H1 (cell line): ENCODE measurements around the gene PROM2. TPM values are rescaled to one million over a fixed set of nuclear protein-coding genes. Genes with fewer than 3 reads are reported as not detected.

ENCODE experiments used
- ASH2L ChIP-seq: fragments of 200-600, 300-600 bp; sonication (generic); IDR thresholded peaks from one replicate; pipeline ENCODE4 v1.7.1; 2017; ENCODE audit warnings: low read length
- ATF2 ChIP-seq: IDR thresholded peaks from 2 replicates; pipeline ENCODE4 v1.6.1; 2012; ENCODE audit warnings: low read length, inconsistent platforms
- CHD7 ChIP-seq: fragments of 300-600 bp; sonication (generic); IDR thresholded peaks from 2 replicates; pipeline ENCODE4 v1.7.1; 2012; ENCODE audit warnings: low read length, moderate library complexity, mild to moderate bottlenecking, inconsistent platforms; ENCODE audit not compliant: insufficient replicate concordance
- EZH2 ChIP-seq: fragments of 200-600 bp; sonication (generic); IDR thresholded peaks from 2 replicates; pipeline ENCODE4 v1.7.1; 2012; ENCODE audit warnings: low read depth, mild to moderate bottlenecking, moderate library complexity, low read length, inconsistent platforms; ENCODE audit not compliant: severe bottlenecking
- JUN ChIP-seq: IDR thresholded peaks from 2 replicates; pipeline ENCODE4 v1.6.1; 2011; ENCODE audit warnings: low read depth, mild to moderate bottlenecking, improper control_type of control experiment, low read length
- KDM5A ChIP-seq: fragments of 200-600 bp; IDR thresholded peaks from 2 replicates; pipeline ENCODE4 v1.7.1; 2012; ENCODE audit warnings: mild to moderate bottlenecking, low read length, inconsistent platforms, mixed read lengths
- RAD21 ChIP-seq, 2 experiments: IDR thresholded peaks in 1 of 2; conservative IDR thresholded peaks in 1 of 2; 2 replicates each; pipeline ENCODE4 v1.6.1; 2011; ENCODE audit warnings: low read depth in 2 of 2, low read length in 2 of 2, improper control_type of control experiment in 1 of 2, inconsistent platforms in 1 of 2, mild to moderate bottlenecking in 1 of 2, moderate library complexity in 1 of 2
- polyA plus RNA-seq, 7 experiments: library from polyadenylated mRNA; depleted of rRNA in 3 of 7; stranded (reverse) in 5 of 7; unstranded in 2 of 7; fragments of >200 nt in 5 of 7; fragments of 200-250 nt in 2 of 7; gene quantifications; 1 replicate in 5 of 7; 2 replicates in 1 of 7; 4 replicates in 1 of 7; pipeline versions ENCODE4 v1.2.1 to v1.2.3, GENCODE V29; 2011 to 2013; ENCODE audit warnings: missing spikeins in 2 of 7, mixed read lengths in 2 of 7
- total RNA-seq: library from RNA; stranded (reverse); fragmentation: NEBNext Ultra II Directional; extraction: Animal tissue kit (Norgen Biotek cat#: 25700); gene quantifications from 2 replicates; pipeline ENCODE4 v1.2.1, GENCODE V29; 2021

Gene PROM2
- total and polyA plus RNA-seq, 2 of the 8 experiments (the other 6 are each of a cell fraction or from before 2014, with no cell fraction given): 1.6 to 3.8 TPM

DNA sequence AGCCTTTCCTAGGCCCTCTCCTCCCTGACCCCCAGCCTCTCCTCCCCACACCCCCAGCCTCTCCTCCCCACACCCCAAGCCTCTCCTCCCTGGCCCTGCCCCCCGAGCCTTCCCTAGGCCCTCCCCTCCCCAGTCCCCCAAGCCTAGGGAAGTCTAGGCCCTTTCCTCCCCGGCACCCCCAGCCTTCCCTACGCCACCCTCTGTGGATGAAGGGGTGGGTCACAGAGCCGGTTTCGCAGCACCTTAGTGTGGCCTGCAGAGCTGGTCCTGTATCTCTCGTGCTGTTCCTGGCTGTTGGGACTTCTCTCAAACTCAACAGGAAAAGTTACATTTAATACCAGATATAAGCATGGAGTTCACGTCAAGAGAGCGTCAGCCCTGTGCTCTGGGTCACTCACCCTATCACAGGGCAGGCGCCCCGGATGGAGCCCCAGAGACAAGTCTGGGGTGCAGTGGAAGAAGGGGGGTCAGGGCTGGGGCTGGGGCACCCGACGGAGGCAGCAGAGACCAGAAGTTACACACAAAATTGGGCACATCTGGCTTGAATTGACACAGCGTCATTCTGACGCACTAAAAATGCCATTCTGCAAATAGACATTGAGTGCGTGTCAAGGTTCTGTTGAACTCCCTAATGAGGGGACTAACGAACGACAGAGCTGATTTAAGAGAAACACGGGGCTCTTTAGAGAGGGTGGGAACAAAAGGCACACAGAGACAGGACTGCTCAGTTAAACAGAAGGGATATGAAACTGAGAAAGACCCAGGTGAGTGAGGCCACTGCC, 46.9 kb downstream of the PROM2 start (continued):
- no peak for TF ChIP-seq CHD7
- TF ChIP-seq JUN: no peak
- no peak for TF ChIP-seq ATF2
- no peak for TF ChIP-seq EZH2
- TF ChIP-seq KDM5A: no peak
- no peak for TF ChIP-seq RAD21 (IDR thresholded peaks at IDR 0.05 in 1 of 2, conservative IDR thresholded peaks at IDR 0.05 in 1 of 2; ENCODE audit: low read depth in 2 of 2, low read length in 2 of 2)
- TF ChIP-seq ASH2L: no peak
- TF ChIP-seq, all 59 proteins: peak for 0
